Cerebellar cortex (tissue), 1 donor: Measurements from ENCODE around the gene CTU2.

ENCODE experiments used
- DNase-seq: peaks from one replicate; pipeline ENCODE4 v3.0.0-alpha.2; 2015; ENCODE audit warnings: low spot score

Gene CTU2

DNA sequence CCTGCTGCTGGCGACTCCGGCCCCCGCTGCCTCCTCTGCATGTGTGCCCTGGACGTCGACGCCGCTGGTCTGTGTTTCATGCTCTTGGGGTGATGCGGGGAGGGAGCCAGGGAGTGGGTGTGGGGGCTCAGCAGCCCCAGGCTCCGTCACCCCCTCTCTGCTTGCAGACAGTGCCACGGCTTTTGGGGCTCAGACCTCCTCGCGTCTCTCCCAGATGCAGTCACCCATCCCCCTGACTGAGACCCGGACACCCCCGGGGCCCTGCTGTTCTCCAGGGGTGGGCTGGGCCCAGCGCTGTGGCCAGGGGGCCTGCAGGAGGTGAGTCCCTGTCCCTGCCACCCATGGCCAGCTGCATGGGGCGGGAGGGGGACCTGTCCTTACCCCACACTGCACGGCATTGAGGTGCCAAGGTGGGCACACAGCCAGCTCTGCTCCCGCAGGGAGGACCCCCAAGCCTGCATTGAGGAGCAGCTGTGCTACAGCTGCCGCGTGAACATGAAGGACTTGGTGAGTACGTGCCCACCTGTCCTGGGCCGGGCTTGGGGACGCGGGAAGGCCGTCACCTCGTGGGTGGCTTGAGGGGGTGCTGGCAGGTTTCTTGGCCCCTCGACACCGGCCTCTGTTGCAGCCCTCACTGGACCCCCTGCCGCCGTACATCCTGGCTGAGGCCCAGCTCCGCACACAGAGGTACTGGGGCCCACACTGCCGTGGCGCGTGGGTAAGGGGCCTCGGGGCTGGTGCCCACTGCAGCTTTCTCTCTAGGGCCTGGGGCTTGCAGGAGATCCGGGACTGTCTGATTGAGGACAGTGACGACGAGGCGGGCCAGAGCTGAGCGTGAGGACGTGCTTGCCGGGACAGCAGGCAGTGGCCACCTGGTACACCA is 8.4 kb downstream of the CTU2 start:
- no peak for DNase-seq

DNA sequence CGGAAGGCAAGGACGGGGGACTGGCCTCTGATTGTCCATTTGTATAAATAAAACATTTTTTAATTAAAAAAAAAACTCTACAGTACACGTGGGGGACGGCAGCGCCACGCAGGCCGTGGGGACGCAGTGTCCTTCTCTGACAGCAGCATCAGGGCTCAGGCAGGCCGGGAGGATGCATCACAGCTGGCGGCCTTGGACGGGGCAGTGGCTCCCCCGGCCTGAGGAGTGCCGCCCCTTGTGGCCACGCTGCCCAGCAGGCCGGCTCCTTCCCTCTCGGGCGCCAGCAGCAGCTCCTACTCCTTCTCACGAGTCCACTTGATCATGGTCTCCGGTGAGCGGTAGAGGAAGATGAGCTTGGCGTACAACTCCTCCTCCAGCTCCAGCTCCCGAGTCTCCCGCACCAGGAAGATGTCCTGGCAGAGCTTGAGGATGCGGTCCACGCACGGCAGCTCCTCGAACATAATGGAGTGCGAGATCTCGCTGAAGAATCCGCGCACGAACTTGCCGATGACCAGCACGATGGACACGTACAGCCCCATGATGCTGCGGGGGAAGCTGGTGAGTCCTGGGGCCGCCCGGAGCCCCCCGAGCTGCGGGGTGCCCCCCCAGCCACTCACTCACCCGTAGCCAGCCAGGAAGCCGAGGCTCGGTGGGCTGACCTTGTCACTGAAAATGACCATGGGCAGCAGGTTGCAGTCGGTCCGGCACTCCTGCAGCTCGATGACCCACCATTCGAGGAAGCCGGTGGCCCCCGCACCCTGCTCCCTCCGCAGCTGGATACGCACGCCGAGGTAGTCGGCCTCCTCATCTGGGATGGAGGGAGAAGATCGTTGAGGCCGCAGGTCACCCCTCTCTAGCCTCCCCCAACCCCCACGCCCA is 9.2 kb downstream of the CTU2 start:
- DNase-seq = no peak

DNA sequence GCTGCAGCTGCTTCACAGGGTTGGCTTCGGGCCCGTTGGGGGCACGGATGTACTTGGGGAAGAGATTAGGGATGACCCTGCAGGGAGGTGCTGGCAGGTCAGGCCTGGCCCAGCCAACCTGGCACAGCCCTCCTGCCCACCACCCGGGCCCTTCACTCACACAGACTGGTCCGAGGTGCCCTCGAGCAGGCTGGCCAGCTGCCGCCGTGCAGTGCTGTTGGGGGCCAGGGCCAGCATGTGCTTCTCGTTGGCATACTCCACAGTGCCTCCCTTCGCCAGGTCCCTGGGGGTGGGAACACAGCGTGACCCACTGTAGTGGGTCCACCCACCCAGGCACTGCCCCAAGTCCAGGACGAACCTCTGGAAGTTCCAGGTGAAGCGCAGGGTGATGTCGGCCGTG is 9.9 kb downstream of the CTU2 start:
- no peak for DNase-seq

DNA sequence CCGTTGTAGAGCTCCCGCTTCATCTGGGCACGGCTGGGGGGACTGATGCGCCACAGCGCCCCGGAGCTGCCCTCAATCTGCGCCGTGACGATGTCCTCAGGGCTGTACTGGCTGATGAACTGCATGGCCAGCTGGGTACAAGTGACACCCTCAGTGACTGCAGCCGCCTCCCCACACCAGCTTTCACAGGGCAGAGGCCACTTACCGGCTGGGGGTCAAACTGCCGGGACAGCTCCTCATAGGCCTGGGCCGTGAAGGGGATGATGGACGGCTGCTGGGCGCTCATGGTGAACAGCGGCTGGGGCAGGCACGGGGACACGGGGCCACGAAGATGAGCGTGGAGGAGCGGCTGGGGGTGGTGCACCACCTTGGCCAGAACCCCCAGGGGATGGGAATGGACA is 10.3 kb downstream of the CTU2 start:
- no peak for DNase-seq

DNA sequence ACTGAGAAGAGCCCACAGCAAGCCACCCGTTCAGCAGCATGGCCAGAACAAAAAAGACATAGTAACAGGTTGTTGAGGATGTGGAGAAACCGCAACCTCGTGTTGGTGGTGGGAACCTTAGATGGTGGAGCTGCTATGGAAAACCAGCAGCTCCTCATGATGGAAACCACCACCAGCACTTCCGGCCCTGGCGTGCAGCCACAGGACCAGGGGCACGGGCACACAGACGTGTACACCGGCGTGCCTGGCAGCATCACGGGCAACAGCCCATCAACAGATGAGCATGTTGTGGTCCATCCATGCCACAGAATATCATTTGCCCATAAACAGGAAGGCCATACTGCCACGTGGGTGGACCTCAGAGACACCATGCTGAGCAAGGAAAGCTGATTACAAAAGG is 11.9 kb downstream of the CTU2 start:
- no peak for DNase-seq

DNA sequence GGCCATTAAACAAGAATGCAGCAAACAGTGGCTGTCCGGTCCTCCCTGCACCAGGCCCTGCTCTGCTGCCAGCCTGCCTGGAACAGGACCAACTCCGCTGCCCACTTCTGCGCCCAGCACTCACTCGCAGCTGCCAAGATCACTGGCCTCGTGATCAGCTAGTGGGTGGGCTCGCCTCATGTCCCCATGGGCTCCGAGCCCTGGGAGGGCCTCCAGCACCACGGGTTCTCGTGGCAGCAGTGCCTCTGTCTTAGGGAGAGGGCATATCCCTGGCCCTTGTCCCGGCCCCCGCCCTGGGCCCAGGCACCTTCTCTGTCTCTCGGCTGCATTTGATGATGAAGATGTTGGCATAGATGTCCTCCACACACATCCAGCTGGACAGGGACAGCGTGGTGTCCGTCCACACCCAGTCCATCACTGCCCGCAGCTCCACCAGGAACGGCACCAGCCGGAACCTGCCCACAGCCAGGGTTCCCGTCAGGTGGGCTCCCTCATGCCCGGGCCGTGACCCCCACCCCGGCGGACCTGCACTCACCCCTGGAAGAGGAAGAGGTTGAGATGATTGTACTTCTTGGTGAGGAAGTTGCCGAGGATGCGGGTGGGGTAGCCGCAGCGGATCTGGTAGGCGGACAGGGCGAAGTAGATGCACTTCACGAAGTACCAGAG is 13.1 kb downstream of the CTU2 start:
- no peak for DNase-seq

DNA sequence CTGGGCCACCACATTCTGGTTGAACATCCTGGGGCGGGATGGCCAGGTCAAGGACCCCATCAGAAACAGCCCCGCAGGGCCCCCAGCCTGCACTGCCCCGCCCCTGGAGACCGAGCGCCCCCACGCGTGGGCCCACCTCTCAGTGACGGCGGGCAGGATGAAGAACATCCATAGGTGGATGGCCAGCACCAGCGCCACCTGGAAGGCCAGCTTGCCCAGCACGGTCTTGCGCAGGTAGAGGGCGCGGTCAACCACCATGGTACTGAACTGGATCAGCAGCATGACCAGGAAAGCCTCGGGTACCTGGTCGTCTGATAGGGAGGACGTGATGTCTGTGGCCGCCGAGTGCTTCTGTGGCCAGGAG is 13.6 kb downstream of the CTU2 start:
- no peak for DNase-seq

DNA sequence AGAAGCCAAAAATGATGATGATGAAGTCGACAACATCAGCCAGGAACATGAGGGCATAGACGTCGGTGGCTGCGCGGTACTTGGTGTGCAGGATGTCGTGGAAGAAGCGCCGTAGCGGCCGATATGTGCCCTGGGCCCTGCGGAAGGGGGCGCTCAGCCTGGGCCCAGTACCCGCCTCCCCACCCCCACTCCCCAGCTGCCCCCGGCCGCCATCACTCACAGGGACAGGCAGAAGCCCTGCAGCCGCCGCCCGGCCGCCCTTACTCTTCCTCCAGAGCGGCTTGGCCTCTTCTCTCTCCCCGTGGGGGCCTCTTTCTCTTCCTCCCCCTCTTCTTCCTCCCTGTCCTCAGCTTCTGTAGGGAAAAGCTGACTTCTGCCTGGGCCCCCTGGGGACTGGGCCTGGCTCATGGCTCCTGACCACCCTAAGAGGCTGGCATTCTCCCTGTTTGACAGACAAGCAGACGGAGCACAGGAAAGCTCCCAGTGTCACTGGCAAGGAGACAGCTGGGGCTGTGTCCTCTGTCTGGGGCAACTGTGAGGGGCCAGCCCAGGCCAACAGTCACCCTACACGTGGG is 14.2 kb downstream of the CTU2 start:
- no peak for DNase-seq

DNA sequence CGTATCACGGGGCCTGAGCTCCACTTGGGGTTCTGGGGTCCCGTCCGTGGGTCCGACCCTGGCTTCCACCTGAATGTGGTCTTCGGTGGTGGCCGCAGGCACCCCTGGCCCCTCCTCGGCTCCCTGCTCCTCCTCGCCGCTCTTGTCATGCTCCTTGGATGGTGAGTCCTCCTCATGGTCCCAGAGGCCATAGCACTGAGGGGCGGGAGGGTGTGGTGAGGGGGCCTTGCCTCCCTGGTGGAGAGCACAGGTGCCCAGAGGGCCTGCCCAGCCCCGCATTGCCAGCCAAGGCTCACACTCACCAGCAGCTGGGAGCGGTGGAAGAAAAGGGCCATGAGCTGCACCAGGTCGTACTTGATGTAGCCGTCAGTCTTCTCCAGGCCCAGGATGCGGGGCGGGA is 14.9 kb downstream of the CTU2 start:
- DNase-seq = no peak

DNA sequence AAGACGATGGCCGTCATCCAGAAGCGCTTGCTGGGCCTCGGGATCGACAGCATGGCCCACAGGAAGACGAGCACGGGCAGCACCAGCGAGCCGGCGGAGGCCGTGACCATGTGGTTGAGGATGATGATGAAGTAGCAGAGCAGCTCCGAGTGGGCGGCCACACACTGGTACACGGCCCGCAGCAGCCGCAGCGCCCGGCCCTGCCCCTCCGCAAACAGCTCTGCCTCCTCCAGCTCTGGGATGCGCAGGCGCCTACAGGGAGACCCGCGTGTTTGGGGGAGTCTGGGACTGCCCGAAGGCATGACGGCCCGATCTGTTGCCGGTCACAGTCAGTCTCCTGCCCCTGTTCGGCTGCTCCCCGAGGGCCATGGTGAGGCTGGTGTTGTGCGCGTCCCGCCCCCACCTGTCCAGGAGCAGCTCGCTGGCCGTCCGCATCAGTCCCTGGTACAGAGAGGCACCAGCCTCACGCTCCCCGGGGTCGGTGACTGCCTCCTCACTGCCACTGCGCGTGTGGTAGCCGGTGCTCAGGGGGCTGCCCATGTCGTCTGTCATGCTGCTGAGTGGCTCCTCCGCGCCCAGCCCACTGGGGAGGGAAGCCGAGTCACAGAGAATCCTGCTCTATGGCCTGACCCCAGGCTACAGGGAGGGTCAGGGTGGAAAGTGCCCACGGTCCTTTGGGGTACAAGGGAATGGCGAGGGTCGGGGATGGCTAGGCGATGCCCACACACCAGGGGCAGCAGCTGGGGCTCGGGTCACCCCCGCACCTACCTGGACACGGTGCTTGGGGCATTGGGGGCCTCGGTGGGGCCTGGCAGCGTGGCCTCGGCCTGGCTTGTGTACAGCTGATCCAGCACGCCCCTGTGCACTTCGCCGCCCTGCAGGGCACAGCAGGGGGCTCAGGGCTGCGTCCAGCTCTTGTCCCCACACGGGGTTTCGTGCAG is 15.8 kb downstream of the CTU2 start:
- no peak for DNase-seq

DNA sequence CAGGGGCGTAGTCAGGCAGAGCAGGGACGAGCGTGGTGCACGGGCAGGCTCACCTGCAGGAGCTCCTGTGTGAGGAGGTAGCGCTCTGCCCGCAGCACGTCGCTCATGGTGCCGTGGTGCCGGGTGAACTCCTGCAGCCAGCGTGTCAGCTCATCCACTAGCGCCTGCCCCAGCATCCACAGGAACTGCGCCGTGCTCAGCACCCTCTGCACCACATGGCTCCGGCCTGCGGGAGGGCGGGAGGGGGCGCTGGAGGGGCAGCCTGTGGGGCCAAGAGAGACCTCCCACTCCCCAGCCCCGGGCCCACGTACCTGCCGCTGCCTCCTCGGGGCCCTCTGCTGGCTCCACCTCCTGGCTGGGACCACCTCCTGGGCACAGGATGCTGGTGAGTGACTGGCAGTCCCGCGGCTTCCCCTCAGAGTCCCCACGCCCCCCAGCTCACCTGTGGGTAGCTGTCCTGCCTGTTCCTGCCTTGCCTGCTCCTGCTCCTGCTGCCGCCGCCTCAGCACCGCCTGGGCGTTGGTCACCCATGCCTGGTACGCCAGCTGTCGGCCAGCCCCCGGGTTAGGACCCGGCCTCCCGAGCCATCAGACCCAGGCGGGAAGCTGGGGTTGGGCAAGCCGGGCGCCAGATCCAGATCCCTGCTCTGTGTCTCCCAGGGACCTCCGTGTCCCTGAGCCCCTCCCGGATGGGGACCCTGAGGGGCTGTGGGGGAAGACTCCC is 16.6 kb downstream of the CTU2 start:
- DNase-seq = no peak

DNA sequence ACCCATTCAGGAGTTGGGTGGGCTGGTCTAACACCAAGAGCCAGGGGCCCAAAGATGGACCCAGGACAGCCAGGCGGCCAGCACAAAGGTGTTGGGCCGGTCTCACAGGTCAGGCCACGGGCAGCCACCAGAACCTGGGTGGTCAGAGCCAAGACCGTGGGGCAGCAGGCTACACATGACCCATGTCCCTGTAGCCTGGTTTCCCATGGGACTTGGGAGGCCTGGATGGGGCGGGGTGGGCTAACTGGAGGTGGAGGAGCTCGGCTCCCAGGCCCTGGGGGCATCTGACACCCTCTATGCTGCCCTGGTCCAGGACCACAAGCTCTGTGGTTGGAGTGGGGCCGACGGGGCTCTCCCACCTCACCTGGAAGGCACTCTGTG is 17.2 kb downstream of the CTU2 start:
- no peak for DNase-seq

DNA sequence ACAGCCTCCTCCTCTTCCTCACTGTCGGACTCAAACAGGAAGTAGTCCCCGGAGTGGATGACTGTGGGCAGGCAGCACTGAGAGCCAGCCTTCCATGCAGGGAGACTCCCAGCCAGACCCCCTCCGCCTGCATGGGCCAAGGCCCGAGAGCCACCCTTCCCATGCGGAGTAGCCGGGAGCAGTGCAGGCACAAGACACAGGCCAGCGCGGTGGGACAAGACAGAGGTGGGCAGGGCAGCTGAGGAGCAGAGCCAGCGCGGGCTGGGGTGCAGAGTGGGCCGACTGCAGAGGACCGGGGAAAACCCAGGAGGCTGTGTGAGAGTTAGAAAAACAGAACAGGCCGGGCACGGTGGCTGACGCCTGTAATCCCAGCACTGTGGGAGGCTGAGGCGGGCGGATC is 17.6 kb downstream of the CTU2 start:
- no peak for DNase-seq

DNA sequence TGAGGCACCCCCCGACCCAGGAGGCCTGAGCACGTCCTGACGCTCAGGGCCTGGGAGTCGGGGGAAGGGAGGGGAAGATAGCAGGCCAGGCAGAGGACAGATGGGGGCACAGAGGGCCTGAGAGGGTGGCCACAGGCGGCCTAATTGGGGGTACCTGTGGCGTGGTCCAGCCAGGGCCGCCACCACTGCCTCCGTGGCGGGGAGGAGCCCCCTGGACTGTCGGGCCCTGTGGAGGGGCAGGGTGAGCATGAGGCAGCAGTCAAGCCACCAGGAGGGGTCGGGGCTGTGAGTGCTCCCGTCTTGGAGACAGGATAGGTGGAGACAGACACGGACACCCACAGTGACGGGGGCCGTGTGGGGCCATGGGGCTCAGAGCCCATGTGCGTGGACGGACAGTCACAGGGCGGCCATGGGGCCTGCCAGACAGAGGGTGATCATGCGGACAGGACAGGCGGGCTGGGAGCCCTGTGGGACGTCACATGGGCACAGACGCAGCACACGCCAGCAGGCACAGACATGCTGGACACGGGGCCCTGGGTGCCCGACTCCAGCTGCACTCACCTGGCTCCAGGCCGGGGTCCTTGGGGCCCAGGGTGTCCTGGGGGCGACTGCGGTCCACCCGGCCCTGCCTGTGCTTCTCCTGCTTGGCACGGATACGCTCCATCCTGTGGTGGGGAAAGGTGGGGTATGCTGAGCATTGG is 18.7 kb downstream of the CTU2 start:
- no peak for DNase-seq

DNA sequence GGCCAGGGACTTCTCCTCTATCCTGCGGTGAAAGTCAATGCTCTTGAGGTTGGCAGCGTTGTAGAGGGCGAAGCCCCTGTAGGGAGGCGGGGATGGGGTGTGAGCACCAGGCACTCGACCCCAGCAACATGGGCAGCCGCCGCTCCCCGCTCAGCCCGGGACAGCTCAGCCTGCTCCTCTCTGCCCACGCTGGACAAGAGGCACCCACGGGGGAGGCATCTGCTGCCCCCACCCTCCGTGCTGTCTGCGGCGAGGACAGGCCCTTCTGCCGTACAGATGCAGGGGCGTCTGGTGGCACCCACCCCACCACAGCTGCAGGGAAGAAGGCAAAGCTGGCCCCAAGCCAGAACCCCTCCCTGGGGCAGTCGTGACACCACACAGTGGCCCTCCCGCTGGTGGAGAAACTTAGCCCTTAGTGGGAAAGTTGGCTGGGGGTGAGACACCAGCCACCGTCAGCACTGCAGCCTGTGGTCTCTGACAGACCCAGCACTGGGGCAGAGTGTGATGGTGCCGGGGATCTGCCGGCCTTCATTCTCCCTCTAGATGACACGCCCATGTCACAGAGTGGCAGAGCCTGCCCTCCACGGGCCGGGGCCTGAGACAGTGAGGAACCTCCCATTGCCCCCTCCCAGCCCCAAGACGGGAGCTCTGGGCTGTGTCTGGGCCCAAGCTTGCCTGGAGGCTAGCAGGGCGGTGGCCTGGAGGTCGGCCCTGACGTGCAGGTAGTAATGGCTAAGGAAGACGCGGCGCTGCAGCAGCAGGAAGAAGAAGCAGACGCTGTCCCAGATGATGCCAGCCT is 19.5 kb downstream of the CTU2 start:
- no peak for DNase-seq

DNA sequence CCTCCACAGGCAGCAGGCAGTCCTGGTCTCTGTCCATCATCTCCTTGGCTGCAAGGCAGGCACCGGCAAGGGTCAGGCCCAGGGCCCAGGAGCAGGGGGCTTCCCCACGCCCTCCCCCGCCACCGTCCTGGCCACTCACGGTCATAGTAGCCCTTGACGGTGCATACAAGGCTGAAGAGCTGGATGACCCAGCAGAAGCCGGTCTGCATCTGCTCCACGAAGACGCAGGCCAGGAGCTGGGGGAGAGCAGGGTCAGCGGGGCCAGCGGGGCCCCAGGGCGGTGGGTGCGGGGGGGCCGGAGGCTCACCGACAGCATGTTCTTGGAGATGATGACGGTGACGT is 20.1 kb downstream of the CTU2 start:
- no peak for DNase-seq

DNA sequence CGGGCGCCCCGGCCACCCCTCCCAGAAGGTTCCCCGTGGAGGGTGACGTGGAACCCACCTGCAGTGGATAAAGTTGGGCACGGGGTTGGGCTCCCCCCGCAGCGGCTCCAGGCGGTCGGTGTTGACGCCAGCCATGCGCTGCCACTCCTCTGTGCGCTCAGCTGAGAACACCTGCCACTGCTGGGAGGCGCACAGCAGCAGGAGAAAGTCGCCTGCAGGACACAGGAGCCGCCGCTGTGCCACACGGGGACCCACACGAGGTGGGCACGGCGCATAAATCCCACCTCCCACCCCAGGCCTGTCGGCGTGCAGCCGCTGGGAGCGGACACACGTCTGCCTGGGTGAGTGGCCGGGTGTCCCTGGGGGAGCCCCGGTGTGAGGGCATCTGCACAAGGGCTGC is 20.7 kb downstream of the CTU2 start:
- no peak for DNase-seq

DNA sequence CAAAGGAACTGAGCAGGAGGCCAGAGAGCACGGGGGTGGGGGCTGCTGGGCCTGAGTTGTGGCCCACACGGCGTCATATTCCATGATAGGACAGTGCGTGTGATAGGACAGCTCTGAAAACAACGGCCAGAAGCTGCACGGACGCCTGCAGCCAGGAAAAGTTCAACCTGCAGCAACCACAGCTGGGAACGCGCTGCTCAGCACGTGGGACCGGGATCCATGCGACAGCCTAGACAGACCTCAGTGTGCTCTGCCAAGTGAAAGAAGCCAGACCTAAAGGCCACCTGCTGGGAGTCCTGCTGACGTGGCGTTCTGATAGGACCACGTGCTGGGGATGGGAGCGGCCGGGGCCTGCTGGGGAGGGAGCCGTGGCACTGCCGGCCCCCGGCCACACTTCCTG is 21.6 kb downstream of the CTU2 start:
- DNase-seq = no peak
